ENCODE measurements around the gene NBDY.
"Not testable (repeated sequence)": the region's sequence is repeated elsewhere in the genome, so short reads cannot be mapped to it uniquely, and the experiment has no call there.

Gene NBDY

GRCh38 chrX:56729152-56729850 is at the start of gene NBDY:
TSS of gene NBDY (plus strand) at chrX:56729243. CDS start at chrX:56729354, 111 bp downstream.
- DNase-seq (ENCODE audit: low read depth), result no peak

GRCh38 chrX:56704530-56704929 is 24.5 kb upstream of the NBDY start:
- DNase-seq (ENCODE audit: low read depth), result not testable (repeated sequence)

GRCh38 chrX:56726605-56727004 is 2.4 kb upstream of the NBDY start:
- no peak for DNase-seq (ENCODE audit: low read depth)

- DNase-seq (ENCODE audit: low read depth), result no peak
Measured at GRCh38 chrX:56727531-56727930, 1.5 kb upstream of the NBDY start.

GRCh38 chrX:56728321-56728720 is 722 bp upstream of the NBDY start:
- no peak for DNase-seq (ENCODE audit: low read depth)

GRCh38 chrX:56728752-56729151 is 291 bp upstream of the NBDY start:
- DNase-seq (ENCODE audit: low read depth), result no peak

GRCh38 chrX:56733459-56734046 is 4.5 kb downstream of the NBDY start:
- peak; percentile 33 for DNase-seq (ENCODE audit: low read depth)

- no peak for DNase-seq (ENCODE audit: low read depth)
Measured at GRCh38 chrX:56736219-56736618, 7.2 kb downstream of the NBDY start.

GRCh38 chrX:56738670-56739069 is 9.6 kb downstream of the NBDY start:
- no peak for DNase-seq (ENCODE audit: low read depth)

- DNase-seq (ENCODE audit: low read depth), result no peak
Measured at GRCh38 chrX:56744996-56745395, 16.0 kb downstream of the NBDY start.

- no peak for DNase-seq (ENCODE audit: low read depth)
Measured at GRCh38 chrX:56746996-56747395, 18.0 kb downstream of the NBDY start.

- DNase-seq (ENCODE audit: low read depth), result no peak
Measured at GRCh38 chrX:56751071-56751470, 22.0 kb downstream of the NBDY start.

GRCh38 chrX:56757327-56757726 is 28.3 kb downstream of the NBDY start:
- DNase-seq (ENCODE audit: low read depth), result no peak

- no peak for DNase-seq (ENCODE audit: low read depth)
Measured at GRCh38 chrX:56758456-56758855, 29.4 kb downstream of the NBDY start.

GRCh38 chrX:56759736-56760409 is 30.8 kb downstream of the NBDY start:
- no peak for DNase-seq (ENCODE audit: low read depth)

- DNase-seq (ENCODE audit: low read depth), result not testable (repeated sequence)
Measured at GRCh38 chrX:56760410-56761124, 31.5 kb downstream of the NBDY start.

- no peak for DNase-seq (ENCODE audit: low read depth)
Measured at GRCh38 chrX:56761167-56761566, 32.1 kb downstream of the NBDY start.

GRCh38 chrX:56762220-56762619 is 33.2 kb downstream of the NBDY start:
- DNase-seq (ENCODE audit: low read depth), result no peak

GRCh38 chrX:56762707-56763555 is 33.9 kb downstream of the NBDY start:
- no peak for DNase-seq (ENCODE audit: low read depth)

- no peak for DNase-seq (ENCODE audit: low read depth)
Measured at GRCh38 chrX:56763556-56764152, 34.6 kb downstream of the NBDY start.

All from stimulated activated CD8-positive, alpha-beta memory T cell treated with anti-CD3 and anti-CD28 coated beads, Interleukin-12 subunit alpha, Interleukin-12 subunit beta, amount 100 ng/mL, for 1 hour (primary cell).